GM20000 (cell line): ENCODE results near the gene SYNCRIP.
"Not testable (repeated sequence)": the region's sequence is repeated elsewhere in the genome, so short reads cannot be mapped to it uniquely, and the experiment has no call there.

ENCODE experiments used
- DNase-seq: peaks from one replicate; pipeline ENCODE4 v3.0.0; 2012; ENCODE audit warnings: low spot score
- TF ChIP-seq, protein P1 (sequence below): IDR thresholded peaks from 2 replicates; pipeline ENCODE4 v1.5.1; 2012; ENCODE audit warnings: mild to moderate bottlenecking, control low read depth; ENCODE audit errors: extremely low read depth, missing control alignments

Gene SYNCRIP

DNA sequence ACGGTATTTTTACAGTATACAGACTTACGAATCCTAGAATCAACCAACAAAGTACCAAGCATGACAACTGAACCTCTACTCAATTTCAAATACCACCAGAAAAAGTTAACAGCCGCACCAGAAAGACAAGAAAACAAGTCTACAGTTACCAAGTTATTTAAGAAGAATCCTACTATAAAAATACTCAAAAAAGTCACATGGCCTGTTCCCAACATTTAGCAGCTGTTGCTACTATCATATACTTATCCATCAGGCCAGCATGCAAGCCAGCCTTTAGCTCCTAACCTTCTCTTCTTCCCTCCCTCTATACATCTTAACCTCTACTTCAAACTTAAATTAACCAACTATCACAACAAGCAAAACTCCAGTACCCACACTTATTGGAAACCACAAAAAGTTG lies 1.9 kb downstream of the SYNCRIP start:
- TF ChIP-seq, protein P1, sequence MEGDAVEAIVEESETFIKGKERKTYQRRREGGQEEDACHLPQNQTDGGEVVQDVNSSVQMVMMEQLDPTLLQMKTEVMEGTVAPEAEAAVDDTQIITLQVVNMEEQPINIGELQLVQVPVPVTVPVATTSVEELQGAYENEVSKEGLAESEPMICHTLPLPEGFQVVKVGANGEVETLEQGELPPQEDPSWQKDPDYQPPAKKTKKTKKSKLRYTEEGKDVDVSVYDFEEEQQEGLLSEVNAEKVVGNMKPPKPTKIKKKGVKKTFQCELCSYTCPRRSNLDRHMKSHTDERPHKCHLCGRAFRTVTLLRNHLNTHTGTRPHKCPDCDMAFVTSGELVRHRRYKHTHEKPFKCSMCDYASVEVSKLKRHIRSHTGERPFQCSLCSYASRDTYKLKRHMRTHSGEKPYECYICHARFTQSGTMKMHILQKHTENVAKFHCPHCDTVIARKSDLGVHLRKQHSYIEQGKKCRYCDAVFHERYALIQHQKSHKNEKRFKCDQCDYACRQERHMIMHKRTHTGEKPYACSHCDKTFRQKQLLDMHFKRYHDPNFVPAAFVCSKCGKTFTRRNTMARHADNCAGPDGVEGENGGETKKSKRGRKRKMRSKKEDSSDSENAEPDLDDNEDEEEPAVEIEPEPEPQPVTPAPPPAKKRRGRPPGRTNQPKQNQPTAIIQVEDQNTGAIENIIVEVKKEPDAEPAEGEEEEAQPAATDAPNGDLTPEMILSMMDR, result no peak
- no peak for DNase-seq

DNA sequence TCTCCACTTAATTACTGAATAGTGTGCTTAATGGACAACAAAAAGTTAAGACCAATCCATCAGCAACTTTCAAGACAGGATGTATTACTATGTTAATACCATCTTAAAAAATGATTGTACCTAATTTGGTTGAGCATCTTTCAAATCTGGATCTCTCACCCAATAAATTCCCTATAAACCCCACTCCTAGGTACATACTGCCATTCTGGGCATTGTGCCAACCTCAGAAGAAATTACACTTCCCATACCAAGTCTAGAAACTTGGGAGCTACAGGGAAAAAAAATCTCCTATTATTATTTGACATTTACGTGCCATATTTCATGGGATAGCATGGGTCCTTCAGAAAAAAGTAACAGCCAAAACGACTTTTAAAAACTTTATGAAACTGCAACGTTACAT lies 5.1 kb downstream of the SYNCRIP start:
- TF ChIP-seq, protein P1, result no peak
- DNase-seq, result no peak

DNA sequence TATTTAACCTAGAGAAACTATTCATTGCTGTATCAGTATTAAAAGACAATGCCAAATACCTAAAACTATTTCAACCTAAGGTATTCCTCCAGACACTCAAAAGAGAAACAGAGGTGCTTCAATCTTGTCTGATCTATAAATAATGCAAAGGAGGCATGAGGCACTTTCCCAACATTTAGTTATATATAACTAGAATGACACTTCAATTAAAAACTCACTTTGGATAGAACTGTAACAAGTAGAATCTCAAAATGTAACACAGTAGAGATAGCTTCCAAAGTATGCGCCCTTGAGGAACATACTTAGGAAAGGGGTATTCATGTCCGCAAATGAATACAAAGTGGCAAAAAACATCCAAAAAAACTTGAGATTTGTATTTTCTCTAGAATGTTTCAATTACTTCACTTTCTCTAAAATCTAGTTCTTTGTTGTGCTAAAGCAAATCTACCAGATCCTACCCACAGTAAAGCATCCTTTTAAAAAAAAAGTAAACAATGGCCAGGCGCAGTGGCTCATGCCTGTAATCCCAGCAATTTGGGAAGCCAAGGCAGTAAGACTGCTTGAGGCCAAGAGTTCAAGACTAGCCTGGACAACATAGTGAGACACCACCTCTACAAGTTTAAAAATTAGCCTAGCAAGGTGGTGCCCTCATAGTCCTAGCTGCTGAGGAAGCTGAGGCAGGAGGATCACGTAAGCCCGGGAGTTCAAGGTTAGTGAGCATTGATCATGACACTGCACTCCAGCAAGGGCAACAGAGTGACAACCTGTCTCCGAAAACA lies 10.3 kb downstream of the SYNCRIP start:
- no peak for DNase-seq

DNA sequence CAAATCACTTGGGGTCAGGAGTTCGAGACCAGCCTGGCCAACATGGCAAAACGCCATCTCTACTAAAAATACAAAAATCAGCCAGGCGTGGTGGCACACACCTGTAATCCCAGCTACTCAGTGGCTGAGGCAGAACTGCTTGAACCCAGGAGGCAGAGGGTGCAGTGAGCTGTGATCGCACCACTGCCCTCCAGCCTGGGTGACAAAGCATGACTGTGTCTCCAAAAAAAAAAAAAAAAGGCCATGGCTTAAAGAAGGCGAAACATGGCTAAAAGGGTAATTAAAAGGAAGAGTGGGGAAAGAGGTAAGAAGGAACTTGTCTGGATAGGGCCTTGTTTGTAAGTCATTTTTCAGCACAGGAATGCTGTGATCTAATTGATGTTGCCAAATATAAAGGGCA lies 11.6 kb downstream of the SYNCRIP start:
- DNase-seq, result not testable (repeated sequence)

More for the DNA sequence above, 10.3 kb downstream of the SYNCRIP start:
- TF ChIP-seq, protein P1, result no peak

DNA sequence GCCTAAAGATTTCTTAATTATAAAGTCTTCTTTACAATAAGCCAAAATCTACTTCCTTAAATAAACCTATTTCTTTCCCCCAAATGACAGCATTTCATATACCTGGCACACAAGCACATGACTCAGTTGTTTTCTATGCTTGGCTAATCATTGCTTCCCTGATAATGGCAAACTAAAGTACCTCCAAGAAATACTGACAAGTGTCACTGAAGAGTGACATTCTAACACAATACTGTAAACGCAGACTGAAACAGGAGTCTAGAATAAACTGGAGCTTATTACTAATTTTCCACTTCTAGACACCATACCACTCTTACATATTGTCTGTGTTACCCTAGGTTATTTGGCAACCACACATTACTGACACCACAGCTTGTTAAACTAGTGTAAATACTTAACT lies 14.3 kb downstream of the SYNCRIP start:
- TF ChIP-seq, protein P1, result no peak
- DNase-seq, result no peak

DNA sequence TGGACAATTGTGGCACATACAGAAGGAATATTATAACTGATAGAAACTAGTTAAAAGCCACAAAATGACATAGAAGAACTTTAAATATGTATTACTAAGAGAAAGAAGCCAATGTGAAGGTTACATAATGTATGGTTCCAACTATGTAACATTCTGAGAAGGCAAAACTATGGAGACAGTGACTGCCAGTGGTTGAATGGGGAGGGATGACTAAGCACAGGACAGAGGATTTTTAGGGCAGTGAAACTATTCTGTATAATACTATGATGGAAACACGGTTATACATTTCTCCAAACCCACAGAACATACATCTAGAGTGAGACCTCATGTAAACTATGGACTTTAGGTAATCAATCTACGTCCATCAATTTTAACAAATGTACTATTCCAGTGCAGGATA lies 22.4 kb downstream of the SYNCRIP start:
- DNase-seq, result no peak
- TF ChIP-seq, protein P1, result no peak

DNA sequence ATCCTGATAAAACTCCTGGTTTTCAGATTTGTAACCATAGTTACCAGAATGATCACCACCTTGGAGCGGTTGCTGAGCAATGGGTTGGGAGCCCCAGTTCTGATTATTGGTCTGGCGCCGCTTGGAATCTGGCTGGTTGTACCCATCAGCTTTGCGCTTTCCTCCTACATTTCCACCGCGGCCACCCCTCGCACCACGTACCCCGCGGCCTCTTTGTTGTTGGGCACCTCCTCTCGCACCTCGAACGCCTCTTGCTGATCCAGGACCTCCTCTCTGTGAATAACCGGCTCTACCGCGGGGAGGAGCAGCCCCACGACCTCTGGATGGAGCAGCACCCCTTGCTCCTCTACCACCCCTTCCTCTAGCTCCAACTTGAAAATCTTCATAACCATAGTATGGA lies 27.9 kb downstream of the SYNCRIP start:
- no peak for DNase-seq
- TF ChIP-seq, protein P1, result no peak
